Measurements from ENCODE around the gene ASPSCR1. TPM values are rescaled to one million over a fixed set of nuclear protein-coding genes. Genes with fewer than 3 reads are reported as not detected.

Gene ASPSCR1
- total and polyA plus RNA-seq, 12 donors = 10.2 to 177 (median 27.6) TPM

- TF ChIP-seq POLR2A (IDR thresholded peaks at IDR 0.05) = no peak
- TF ChIP-seq, protein P1, sequence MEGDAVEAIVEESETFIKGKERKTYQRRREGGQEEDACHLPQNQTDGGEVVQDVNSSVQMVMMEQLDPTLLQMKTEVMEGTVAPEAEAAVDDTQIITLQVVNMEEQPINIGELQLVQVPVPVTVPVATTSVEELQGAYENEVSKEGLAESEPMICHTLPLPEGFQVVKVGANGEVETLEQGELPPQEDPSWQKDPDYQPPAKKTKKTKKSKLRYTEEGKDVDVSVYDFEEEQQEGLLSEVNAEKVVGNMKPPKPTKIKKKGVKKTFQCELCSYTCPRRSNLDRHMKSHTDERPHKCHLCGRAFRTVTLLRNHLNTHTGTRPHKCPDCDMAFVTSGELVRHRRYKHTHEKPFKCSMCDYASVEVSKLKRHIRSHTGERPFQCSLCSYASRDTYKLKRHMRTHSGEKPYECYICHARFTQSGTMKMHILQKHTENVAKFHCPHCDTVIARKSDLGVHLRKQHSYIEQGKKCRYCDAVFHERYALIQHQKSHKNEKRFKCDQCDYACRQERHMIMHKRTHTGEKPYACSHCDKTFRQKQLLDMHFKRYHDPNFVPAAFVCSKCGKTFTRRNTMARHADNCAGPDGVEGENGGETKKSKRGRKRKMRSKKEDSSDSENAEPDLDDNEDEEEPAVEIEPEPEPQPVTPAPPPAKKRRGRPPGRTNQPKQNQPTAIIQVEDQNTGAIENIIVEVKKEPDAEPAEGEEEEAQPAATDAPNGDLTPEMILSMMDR (IDR thresholded peaks at IDR 0.05) = no peak
- no peak overlapping the region for H3K4me3 ChIP-seq
- no peaks in the 10 kb centered on the region for H3K9me3 ChIP-seq (replicated peaks in 1 of 3)
- H3K36me3 ChIP-seq (replicated peaks in 1 of 2) = no peaks in the 10 kb centered on the region
- 91 to 95% (median 91%) methylated on average over 8 to 31 of the region's 31 CpGs for WGBS, 4 donors
- H3K4me1 ChIP-seq (replicated peaks in 1 of 2) = peaks cover 18 to 22% of the 10 kb centered on the region in 2 donors
- intact Hi-C loops (cut with DNase I) = no loop called here
- no peak overlapping the region for H3K27ac ChIP-seq
- no peaks in the 10 kb centered on the region for H3K27me3 ChIP-seq
- DNase-seq = no peak
Measured at GRCh38 chr17:81929253-81930141, 47.9 kb upstream of the ASPSCR1 start.

GRCh38 chr17:81930142-81931125 lies 47.0 kb upstream of the ASPSCR1 start:
- Histone ChIP-seq H3K9me3 (replicated peaks in 1 of 3) (no peaks in the 10 kb centered on the region), H3K27me3 (no peaks in the 10 kb centered on the region), H3K36me3 (replicated peaks in 1 of 2) (no peaks in the 10 kb centered on the region), H3K27ac (no peak overlapping the region), H3K4me1 (replicated peaks in 1 of 2) (peaks cover 13 to 15% of the 10 kb centered on the region in 2 donors), H3K4me3 (no peak overlapping the region)
- no peak for TF ChIP-seq POLR2A (IDR thresholded peaks at IDR 0.05)
- TF ChIP-seq, protein P1 (IDR thresholded peaks at IDR 0.05) = no peak
- no peak for DNase-seq
- WGBS, 4 donors = 65 to 79% (median 70%) methylated on average over 18 to 20 of the region's 20 CpGs
- intact Hi-C loops (cut with DNase I) = no loop called here

GRCh38 chr17:81931189-81931556 lies 46.3 kb upstream of the ASPSCR1 start:
- DNase-seq = no peak
- Histone ChIP-seq H3K9me3 (replicated peaks in 1 of 3) (no peaks in the 10 kb centered on the region), H3K4me3 (no peak overlapping the region), H3K27me3 (no peaks in the 10 kb centered on the region), H3K4me1 (replicated peaks in 1 of 2) (peaks cover 9% of the 10 kb centered on the region in 2 donors), H3K36me3 (replicated peaks in 1 of 2) (no peaks in the 10 kb centered on the region), H3K27ac (no peak overlapping the region)
- 69 to 95% (median 75%) methylated on average over 7 to 13 of the region's 13 CpGs for WGBS, 4 donors
- TF ChIP-seq, protein P1 (IDR thresholded peaks at IDR 0.05) = no peak
- TF ChIP-seq POLR2A (IDR thresholded peaks at IDR 0.05) = no peak
- intact Hi-C loops (cut with DNase I) = no loop called here
